ENCODE data around the gene RPP21. TPM values are rescaled to one million over a fixed set of nuclear protein-coding genes. Genes with fewer than 3 reads are reported as not detected.

RPP21 gene
- total RNA-seq, 1 donor from 2014 or later, result 30.6 TPM

DNA sequence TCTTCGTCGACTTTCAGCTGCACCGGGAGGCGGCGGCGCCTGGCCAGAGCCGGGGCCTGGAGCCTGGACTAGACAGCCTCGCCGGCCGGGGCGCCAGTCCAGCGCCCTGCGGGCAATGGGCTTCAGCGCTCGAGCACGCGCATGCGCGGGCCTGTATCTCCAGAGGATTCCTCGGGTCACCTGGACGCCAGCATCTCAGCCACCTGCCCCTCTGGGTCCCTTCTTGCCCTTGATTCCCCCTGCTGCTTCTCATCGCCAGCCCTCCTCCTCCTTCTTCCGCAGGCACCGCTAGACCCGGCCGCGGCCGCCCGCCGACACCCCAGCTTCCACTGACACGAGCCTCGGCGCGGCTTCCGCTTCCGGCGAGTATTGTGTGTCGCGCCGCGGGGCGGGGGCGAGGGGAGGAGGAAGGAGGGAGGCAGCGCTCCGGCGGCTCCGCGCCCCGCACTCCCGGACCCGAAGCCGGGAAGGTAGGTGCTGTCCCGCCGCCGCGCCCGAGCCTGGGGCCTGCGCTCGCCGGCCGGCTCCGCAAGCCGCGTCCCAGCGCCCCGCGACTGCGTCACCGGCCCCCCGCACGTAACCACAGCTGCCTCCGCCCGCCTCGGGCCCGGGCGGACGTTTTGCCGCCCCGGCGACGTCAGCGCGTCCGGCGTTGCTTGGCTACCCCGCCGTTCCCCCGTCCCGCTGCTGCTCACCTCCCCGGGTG is 18.3 kb upstream of the RPP21 start, which contains the start of gene TRIM39:
Gene TRIM39, plus strand, starts transcription at position 402 of the 706 bp plus-strand sequence. CDS start 2,391 bp downstream, outside the sequence.
- TF ChIP-seq, protein P1, sequence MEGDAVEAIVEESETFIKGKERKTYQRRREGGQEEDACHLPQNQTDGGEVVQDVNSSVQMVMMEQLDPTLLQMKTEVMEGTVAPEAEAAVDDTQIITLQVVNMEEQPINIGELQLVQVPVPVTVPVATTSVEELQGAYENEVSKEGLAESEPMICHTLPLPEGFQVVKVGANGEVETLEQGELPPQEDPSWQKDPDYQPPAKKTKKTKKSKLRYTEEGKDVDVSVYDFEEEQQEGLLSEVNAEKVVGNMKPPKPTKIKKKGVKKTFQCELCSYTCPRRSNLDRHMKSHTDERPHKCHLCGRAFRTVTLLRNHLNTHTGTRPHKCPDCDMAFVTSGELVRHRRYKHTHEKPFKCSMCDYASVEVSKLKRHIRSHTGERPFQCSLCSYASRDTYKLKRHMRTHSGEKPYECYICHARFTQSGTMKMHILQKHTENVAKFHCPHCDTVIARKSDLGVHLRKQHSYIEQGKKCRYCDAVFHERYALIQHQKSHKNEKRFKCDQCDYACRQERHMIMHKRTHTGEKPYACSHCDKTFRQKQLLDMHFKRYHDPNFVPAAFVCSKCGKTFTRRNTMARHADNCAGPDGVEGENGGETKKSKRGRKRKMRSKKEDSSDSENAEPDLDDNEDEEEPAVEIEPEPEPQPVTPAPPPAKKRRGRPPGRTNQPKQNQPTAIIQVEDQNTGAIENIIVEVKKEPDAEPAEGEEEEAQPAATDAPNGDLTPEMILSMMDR (IDR thresholded peaks at IDR 0.05), result no peak
- H3K4me1 ChIP-seq, result peaks cover 43% of the 10 kb centered on the region
- H3K4me3 ChIP-seq, result peak within 1 kb of the TSS; percentile 89
- peak within 1 kb of the TSS; percentile 99 for H3K27ac ChIP-seq
- peak; percentile 95 for DNase-seq
- H3K9me3 ChIP-seq, result no peaks in the 10 kb centered on the region
- ATAC-seq, result peak; percentile 92 to 93
- H3K27me3 ChIP-seq (ENCODE audit: low read depth), result no peaks in the 10 kb centered on the region
- peaks cover 28% of the 10 kb centered on the region for H3K36me3 ChIP-seq
- intact Hi-C loops (cut with DNase I), result no loop called here

DNA sequence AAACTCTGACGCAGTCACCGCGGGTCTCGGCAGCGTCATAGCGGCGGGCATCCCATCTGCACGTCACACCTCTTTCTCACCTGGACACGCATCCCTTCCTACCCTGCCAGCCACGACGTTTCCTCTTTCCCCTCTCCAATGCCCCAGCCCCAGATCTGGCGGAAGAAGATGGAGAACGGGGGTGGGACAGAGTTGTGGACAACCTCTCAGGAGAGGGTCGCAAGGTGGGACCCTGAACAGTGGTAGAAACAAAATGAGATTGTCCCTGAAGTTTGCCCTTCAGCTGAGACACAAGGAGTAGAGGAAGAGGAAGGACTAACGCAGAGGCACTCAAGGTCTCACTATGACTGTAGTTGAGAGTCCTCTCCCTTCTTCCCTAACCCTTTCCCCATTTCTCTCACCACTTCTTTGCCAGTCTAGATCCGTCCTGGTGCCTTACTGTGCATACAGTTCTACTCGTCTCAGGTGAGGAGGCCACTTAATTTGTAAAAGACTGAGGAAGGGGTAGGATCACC is 17.7 kb upstream of the RPP21 start:
- ATAC-seq, result no peak
- no peak for DNase-seq
- Histone ChIP-seq H3K27ac (peak overlapping the region; percentile 99), H3K27me3 (ENCODE audit: low read depth) (no peaks in the 10 kb centered on the region), H3K36me3 (peaks cover 34% of the 10 kb centered on the region), H3K4me1 (peaks cover 37% of the 10 kb centered on the region), H3K9me3 (no peaks in the 10 kb centered on the region), H3K4me3 (peak overlapping the region; percentile 89)
- TF ChIP-seq, protein P1 (IDR thresholded peaks at IDR 0.05), result no peak
- intact Hi-C loops (cut with DNase I), result no loop called here

DNA sequence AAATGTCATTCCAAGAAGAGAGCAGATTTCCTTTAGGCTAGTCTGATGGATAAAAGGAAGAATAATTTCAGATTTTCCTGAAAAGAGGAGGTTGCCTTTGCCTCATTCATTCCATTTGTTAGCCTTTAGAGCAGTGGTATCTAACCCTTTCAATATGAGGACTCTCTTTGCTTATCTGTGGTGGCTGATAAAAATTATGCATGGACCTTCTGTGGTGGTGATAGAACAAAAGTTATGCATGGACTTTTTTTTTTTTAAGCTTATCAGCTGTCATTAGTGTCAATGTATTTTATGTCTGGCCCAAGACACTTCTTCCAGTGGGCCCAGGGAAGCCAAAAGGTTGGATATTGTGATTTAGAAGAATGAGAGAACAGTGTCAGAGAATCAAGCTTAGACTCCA is 16.6 kb upstream of the RPP21 start:
- DNase-seq, result no peak
- ATAC-seq, result no peak

DNA sequence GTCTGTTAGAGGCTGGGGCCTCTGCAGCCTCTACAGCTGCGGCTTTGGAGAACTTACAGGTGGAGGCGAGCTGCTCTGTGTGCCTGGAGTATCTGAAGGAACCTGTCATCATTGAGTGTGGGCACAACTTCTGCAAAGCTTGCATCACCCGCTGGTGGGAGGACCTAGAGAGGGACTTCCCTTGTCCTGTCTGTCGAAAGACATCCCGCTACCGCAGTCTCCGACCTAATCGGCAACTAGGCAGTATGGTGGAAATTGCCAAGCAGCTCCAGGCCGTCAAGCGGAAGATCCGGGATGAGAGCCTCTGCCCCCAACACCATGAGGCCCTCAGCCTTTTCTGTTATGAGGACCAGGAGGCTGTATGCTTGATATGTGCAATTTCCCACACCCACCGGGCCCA is 15.6 kb upstream of the RPP21 start:
- ATAC-seq (no peak), DNase-seq (peak; percentile 80)
- H3K9me3 ChIP-seq, result no peaks in the 10 kb centered on the region
- H3K4me1 ChIP-seq, result peaks cover 18% of the 10 kb centered on the region
- H3K27me3 ChIP-seq (ENCODE audit: low read depth), result no peaks in the 10 kb centered on the region
- intact Hi-C loops (cut with DNase I), result no loop called here
- TF ChIP-seq, protein P1 (IDR thresholded peaks at IDR 0.05), result no peak
- H3K36me3 ChIP-seq, result peaks cover 54% of the 10 kb centered on the region
- H3K27ac ChIP-seq, result no peak overlapping the region
- no peak overlapping the region for H3K4me3 ChIP-seq

More for the DNA sequence above, 16.6 kb upstream of the RPP21 start:
- Histone ChIP-seq H3K36me3 (peaks cover 45% of the 10 kb centered on the region), H3K27ac (no peak overlapping the region), H3K9me3 (no peaks in the 10 kb centered on the region), H3K27me3 (ENCODE audit: low read depth) (no peaks in the 10 kb centered on the region), H3K4me1 (peaks cover 26% of the 10 kb centered on the region), H3K4me3 (no peak overlapping the region)
- intact Hi-C loops (cut with DNase I), result no loop called here
- TF ChIP-seq, protein P1 (IDR thresholded peaks at IDR 0.05), result no peak

DNA sequence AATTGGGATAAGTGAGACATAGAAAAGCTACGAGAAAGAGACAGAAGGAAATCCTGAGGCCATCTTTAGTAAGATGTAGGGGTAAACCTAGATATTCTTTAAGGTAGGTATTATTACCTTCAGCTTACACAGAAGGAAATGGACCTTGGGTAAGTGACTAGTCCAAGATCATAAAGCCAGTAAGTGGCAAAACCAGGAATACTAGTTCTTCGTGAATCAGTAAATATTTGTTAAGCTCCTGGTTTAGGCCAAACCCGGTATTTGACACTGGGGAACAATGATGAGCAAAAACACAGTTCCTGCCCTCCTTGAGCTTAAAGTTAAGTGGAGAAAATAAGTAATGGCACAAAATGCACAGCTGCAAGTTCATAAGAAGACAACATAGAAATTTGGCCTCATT is 13.0 kb upstream of the RPP21 start:
- TF ChIP-seq, protein P1 (IDR thresholded peaks at IDR 0.05), result no peak

More for the DNA sequence above, 13.0 kb upstream of the RPP21 start:
- Histone ChIP-seq H3K27ac (no peak overlapping the region), H3K27me3 (ENCODE audit: low read depth) (no peaks in the 10 kb centered on the region), H3K9me3 (no peaks in the 10 kb centered on the region), H3K4me1 (peaks cover 5% of the 10 kb centered on the region), H3K4me3 (no peak overlapping the region), H3K36me3 (peaks cover 80% of the 10 kb centered on the region)
- intact Hi-C loops (cut with DNase I), result no loop called here
- DNase-seq, result no peak
- no peak for ATAC-seq

Measured in lower lobe of right lung (tissue), 2 donors.